ENCODE results near the gene EML4.

Gene EML4

GRCh38 chr2:42325609-42326008 is 156.5 kb downstream of the EML4 start:
- Histone ChIP-seq H3K9ac (ENCODE audit: insufficient read length) (no peak overlapping the region), H3K36me3 (ENCODE audit: insufficient read depth, low read length) (peaks cover 42% of the 10 kb centered on the region), H3K27ac (no peak overlapping the region), H3K9me3 (ENCODE audit: low read depth, low read length) (no peaks in the 10 kb centered on the region), H3K4me3 (no peak overlapping the region)
- TF ChIP-seq FOXP2 (optimal IDR thresholded peaks at IDR 0.05; ENCODE audit: control extremely low read depth, extremely low read length, insufficient read depth) (no peak), EZH2 (IDR thresholded peaks at IDR 0.05) (no peak), POLR2AphosphoS5 (IDR thresholded peaks at IDR 0.05; ENCODE audit: borderline replicate concordance, low read depth, low read length) (no peak)
- DNase-seq (ENCODE audit: low read depth, low spot score), result no peak

DNA sequence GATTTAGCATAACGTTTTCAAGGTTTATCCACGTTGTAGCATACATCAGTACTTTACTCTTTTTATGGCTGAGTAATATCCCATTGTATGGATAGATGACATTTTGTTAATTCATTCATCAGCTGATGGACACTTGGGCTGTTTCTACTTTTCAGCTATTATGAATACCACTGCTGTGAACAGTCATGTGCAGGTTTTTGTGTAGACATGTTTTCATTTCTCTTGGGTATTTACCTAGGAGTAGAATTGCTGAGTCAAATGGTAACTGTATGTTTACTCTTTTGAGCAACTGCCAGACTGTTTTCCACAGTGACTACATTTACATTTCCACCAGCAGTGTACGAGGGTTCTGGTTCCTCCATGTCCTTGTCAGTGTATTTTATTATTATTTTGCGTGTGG is 158.0 kb downstream of the EML4 start:
- DNase-seq (ENCODE audit: low read depth, low spot score), result no peak

DNA sequence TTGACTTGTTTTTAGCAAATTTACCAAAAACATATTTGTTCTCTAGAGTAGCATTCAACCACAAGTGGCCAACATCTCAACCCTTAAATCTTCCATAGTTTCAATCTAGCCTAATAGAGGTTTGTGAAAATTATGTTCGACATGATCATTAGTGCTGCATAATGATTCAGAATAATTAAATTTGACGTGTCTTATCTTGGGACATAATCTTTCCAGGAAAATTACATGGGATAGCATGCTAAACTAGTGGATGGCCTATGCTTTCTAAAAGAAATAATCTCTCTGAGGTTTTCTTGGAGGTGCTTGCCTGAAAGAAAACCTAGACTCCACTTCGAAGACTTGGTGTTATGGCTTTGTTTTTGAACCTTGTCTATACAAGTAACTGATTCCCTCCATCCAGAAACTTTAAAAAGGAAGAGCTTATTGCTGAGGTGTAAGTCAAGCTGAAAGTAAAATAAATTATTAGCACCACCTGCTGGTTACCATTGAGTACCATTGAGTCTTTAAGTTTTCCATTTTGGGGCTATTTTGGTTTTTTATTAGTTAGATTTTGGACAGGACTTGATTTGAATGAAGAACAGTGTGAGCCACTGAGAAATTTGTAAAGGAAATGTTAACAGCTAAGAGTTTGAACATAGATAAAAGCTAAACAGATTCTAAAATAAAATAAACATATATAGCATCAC is 159.1 kb downstream of the EML4 start:
- TF ChIP-seq POLR2AphosphoS5 (IDR thresholded peaks at IDR 0.05; ENCODE audit: borderline replicate concordance, low read depth, low read length) (no peak), EZH2 (IDR thresholded peaks at IDR 0.05) (no peak), FOXP2 (optimal IDR thresholded peaks at IDR 0.05; ENCODE audit: control extremely low read depth, extremely low read length, insufficient read depth) (no peak)
- no peaks in the 10 kb centered on the region for H3K9me3 ChIP-seq (ENCODE audit: low read depth, low read length)
- H3K27ac ChIP-seq, result no peak overlapping the region
- no peak overlapping the region for H3K9ac ChIP-seq (ENCODE audit: insufficient read length)
- DNase-seq (ENCODE audit: low read depth, low spot score), result peak; percentile 16
- peaks cover 63% of the 10 kb centered on the region for H3K36me3 ChIP-seq (ENCODE audit: insufficient read depth, low read length)
- H3K4me3 ChIP-seq, result no peak overlapping the region

More for the DNA sequence above, 158.0 kb downstream of the EML4 start:
- no peak overlapping the region; the same call in 1 of the 2 replicates for H3K27ac ChIP-seq
- no peak overlapping the region for H3K9ac ChIP-seq (ENCODE audit: insufficient read length)
- peaks cover 52% of the 10 kb centered on the region for H3K36me3 ChIP-seq (ENCODE audit: insufficient read depth, low read length)
- H3K4me3 ChIP-seq, result no peak overlapping the region
- H3K9me3 ChIP-seq (ENCODE audit: low read depth, low read length), result no peaks in the 10 kb centered on the region
- no peak for TF ChIP-seq POLR2AphosphoS5 (IDR thresholded peaks at IDR 0.05; ENCODE audit: borderline replicate concordance, low read depth, low read length)
- TF ChIP-seq FOXP2 (optimal IDR thresholded peaks at IDR 0.05; ENCODE audit: control extremely low read depth, extremely low read length, insufficient read depth), result no peak
- TF ChIP-seq EZH2 (IDR thresholded peaks at IDR 0.05), result no peak

- no peak for DNase-seq (ENCODE audit: low read depth, low spot score)
- H3K4me3 ChIP-seq, result no peak overlapping the region
- no peak overlapping the region for H3K27ac ChIP-seq
- no peaks in the 10 kb centered on the region for H3K9me3 ChIP-seq (ENCODE audit: low read depth, low read length)
- no peak overlapping the region for H3K9ac ChIP-seq (ENCODE audit: insufficient read length)
- H3K36me3 ChIP-seq (ENCODE audit: insufficient read depth, low read length), result peaks cover 69% of the 10 kb centered on the region
- no peak for TF ChIP-seq POLR2AphosphoS5 (IDR thresholded peaks at IDR 0.05; ENCODE audit: borderline replicate concordance, low read depth, low read length)
- no peak for TF ChIP-seq EZH2 (IDR thresholded peaks at IDR 0.05)
- no peak for TF ChIP-seq FOXP2 (optimal IDR thresholded peaks at IDR 0.05; ENCODE audit: control extremely low read depth, extremely low read length, insufficient read depth)
These were observed 159.8 kb downstream of the EML4 start for GRCh38 chr2:42328923-42329322.

GRCh38 chr2:42329736-42330135 is 160.6 kb downstream of the EML4 start:
- DNase-seq (ENCODE audit: low read depth, low spot score), result no peak
- no peak overlapping the region for H3K27ac ChIP-seq
- no peak overlapping the region for H3K4me3 ChIP-seq
- H3K36me3 ChIP-seq (ENCODE audit: insufficient read depth, low read length), result peaks cover 71% of the 10 kb centered on the region
- H3K9ac ChIP-seq (ENCODE audit: insufficient read length), result no peak overlapping the region
- no peaks in the 10 kb centered on the region for H3K9me3 ChIP-seq (ENCODE audit: low read depth, low read length)
- TF ChIP-seq EZH2 (IDR thresholded peaks at IDR 0.05) (no peak), FOXP2 (optimal IDR thresholded peaks at IDR 0.05; ENCODE audit: control extremely low read depth, extremely low read length, insufficient read depth) (no peak), POLR2AphosphoS5 (IDR thresholded peaks at IDR 0.05; ENCODE audit: borderline replicate concordance, low read depth, low read length) (no peak)

- peaks cover 69% of the 10 kb centered on the region for H3K36me3 ChIP-seq (ENCODE audit: insufficient read depth, low read length)
These were observed 162.6 kb downstream of the EML4 start for GRCh38 chr2:42331569-42332284.

DNA sequence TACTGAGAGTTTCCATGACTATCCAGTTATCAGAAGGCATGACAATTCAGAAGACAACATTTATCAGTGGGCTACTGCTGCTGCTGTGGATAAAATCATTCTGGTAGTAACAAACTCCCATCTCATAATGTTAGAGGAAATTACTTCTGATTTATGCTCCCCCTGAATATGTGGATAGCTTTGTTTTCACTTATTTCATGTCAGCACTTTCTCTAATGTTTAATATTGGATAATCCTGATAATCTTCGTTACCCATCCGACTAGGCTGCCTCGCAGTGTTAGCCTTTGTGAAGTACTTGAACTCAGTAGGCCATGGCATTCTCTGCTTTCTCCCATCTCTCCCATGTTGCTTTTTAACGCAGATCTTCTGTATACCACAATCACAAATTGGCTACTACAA is 163.4 kb downstream of the EML4 start:
- Histone ChIP-seq H3K4me3 (no peak overlapping the region), H3K9me3 (ENCODE audit: low read depth, low read length) (no peaks in the 10 kb centered on the region), H3K9ac (ENCODE audit: insufficient read length) (no peak overlapping the region), H3K27ac (no peak overlapping the region), H3K36me3 (ENCODE audit: insufficient read depth, low read length) (peaks cover 62% of the 10 kb centered on the region)
- DNase-seq (ENCODE audit: low read depth, low spot score), result no peak
- TF ChIP-seq POLR2AphosphoS5 (IDR thresholded peaks at IDR 0.05; ENCODE audit: borderline replicate concordance, low read depth, low read length) (no peak), FOXP2 (optimal IDR thresholded peaks at IDR 0.05; ENCODE audit: control extremely low read depth, extremely low read length, insufficient read depth) (no peak), EZH2 (IDR thresholded peaks at IDR 0.05) (no peak)

More at GRCh38 chr2:42331569-42332284, 162.6 kb downstream of the EML4 start:
- no peaks in the 10 kb centered on the region for H3K9me3 ChIP-seq (ENCODE audit: low read depth, low read length)
- peak overlapping the region; percentile 30 for H3K9ac ChIP-seq (ENCODE audit: insufficient read length)
- TF ChIP-seq POLR2AphosphoS5 (IDR thresholded peaks at IDR 0.05; ENCODE audit: borderline replicate concordance, low read depth, low read length) (no peak), EZH2 (IDR thresholded peaks at IDR 0.05) (no peak), FOXP2 (optimal IDR thresholded peaks at IDR 0.05; ENCODE audit: control extremely low read depth, extremely low read length, insufficient read depth) (no peak)
- H3K27ac ChIP-seq, result peak overlapping the region; percentile 63; the same call in 1 of the 2 replicates
- no peak for DNase-seq (ENCODE audit: low read depth, low spot score)
- H3K4me3 ChIP-seq, result no peak overlapping the region

DNA sequence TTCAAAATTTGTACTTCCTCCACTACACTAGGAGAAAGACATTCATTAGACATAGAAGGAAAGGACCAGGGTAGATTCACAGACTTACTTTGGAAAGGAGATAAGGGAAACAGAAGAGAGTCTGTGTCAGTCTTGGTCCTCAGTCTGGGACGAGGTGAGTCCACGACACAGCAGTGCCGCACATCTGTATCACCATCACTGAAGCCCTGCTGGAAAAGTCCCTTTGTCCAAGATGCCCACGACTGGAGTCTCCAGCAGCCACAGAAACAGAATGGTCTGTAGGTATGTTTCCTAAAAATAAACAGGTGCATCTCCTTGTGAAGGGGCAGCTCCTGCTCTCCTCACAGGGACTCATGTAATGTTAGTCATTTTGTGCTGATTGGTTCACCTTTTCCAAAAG is 164.4 kb downstream of the EML4 start:
- H3K4me3 ChIP-seq, result no peak overlapping the region
- no peak for DNase-seq (ENCODE audit: low read depth, low spot score)
- no peaks in the 10 kb centered on the region for H3K9me3 ChIP-seq (ENCODE audit: low read depth, low read length)
- no peak overlapping the region for H3K9ac ChIP-seq (ENCODE audit: insufficient read length)
- no peak for TF ChIP-seq EZH2 (IDR thresholded peaks at IDR 0.05)
- TF ChIP-seq POLR2AphosphoS5 (IDR thresholded peaks at IDR 0.05; ENCODE audit: borderline replicate concordance, low read depth, low read length), result no peak
- TF ChIP-seq FOXP2 (optimal IDR thresholded peaks at IDR 0.05; ENCODE audit: control extremely low read depth, extremely low read length, insufficient read depth), result no peak
- peaks cover 58% of the 10 kb centered on the region for H3K36me3 ChIP-seq (ENCODE audit: insufficient read depth, low read length)
- H3K27ac ChIP-seq, result no peak overlapping the region

All from SK-N-MC (cell line).